BLaER1 (cell line): ENCODE measurements around the gene TC2N.
A peak's percentile ranks its signal among the peaks of the same experiment; 100 is the strongest.

Source experiments
- H3K27ac ChIP-seq: shearing (Covaris generic); formaldehyde crosslinking; 2 replicates; pipeline ENCODE4 v1.8.1; 2022
- H3K27me3 ChIP-seq: shearing (Covaris generic); formaldehyde crosslinking; 2 replicates; pipeline ENCODE4 v1.8.1; 2022
- H3K36me3 ChIP-seq: shearing (Covaris generic); formaldehyde crosslinking; 2 replicates; pipeline ENCODE4 v1.8.1; 2022
- H3K4me1 ChIP-seq: shearing (Covaris generic); formaldehyde crosslinking; 2 replicates; pipeline ENCODE4 v1.8.1; 2022
- H3K4me2 ChIP-seq: shearing (Covaris generic); formaldehyde crosslinking; 2 replicates; pipeline ENCODE4 v1.8.1; 2022
- H3K4me3 ChIP-seq: shearing (Covaris generic); formaldehyde crosslinking; 2 replicates; pipeline ENCODE4 v1.8.1; 2022
- H3K9ac ChIP-seq: shearing (Covaris generic); formaldehyde crosslinking; 2 replicates; pipeline ENCODE4 v1.8.1; 2022
- H3K9me3 ChIP-seq: shearing (Covaris generic); formaldehyde crosslinking; 2 replicates; pipeline ENCODE4 v1.8.1; 2022
- H4K20me1 ChIP-seq: shearing (Covaris generic); formaldehyde crosslinking; 2 replicates; pipeline ENCODE4 v1.8.1; 2022
- Cebpa-rat ChIP-seq: shearing (Covaris generic); IDR thresholded peaks from 2 replicates; pipeline ENCODE4 v1.8.1; 2022

TC2N gene

DNA sequence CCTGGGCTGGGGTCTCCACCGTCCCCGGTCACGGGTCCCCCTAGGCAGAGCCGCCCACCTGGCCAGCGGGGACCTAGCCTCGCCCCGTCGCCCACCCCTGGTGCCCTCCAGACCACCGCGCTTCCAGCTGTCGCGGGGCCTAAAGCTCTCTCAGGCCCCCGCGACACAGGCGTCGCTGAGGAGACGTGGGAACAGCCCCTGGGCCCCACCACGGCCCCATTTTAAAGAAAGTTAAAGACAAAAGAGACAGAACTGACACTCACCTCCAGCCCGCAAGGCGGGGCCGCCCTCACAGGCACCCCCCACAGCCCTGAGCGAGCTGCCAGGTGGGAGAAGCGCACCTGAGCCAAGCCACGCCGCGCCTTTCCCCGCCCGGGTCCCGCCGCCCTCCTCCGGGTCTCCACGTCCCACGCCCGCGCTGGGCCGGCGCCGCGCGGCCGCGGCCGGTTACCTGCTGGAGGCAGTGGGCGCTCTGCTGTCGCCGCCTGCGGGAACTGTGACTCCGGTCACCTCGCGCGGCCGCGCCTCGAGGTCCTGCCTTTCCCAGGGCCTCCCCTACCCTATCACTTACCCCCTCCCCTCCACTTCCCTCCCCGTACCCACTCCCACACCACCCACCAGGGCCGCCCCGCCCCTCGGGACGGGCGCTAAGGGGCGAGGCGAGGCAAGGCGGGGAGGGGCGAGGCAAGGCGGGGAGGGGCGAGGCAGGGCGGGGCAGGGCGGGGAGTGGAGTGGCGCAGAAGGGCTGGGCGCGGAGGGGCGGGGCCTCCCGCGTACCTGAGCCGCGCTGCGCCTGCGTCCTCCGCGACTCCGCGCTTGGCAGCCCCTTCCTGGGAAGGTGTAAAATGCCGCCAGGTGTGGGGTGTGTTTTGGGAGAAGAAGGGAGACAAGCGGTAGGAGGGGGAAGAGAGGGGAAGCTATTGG, 31.2 kb downstream of the TC2N start:
- TF ChIP-seq Cebpa-rat, result no peak
- no peak overlapping the region for H3K4me2 ChIP-seq

GRCh38 chr14:91835197-91835919, 32.0 kb downstream of the TC2N start:
- no peaks in the 10 kb centered on the region for H3K36me3 ChIP-seq
- no peaks in the 10 kb centered on the region for H3K4me1 ChIP-seq
- H3K4me2 ChIP-seq, result no peak overlapping the region
- no peaks in the 10 kb centered on the region for H3K27me3 ChIP-seq
- H4K20me1 ChIP-seq, result no peaks in the 10 kb centered on the region
- H3K9ac ChIP-seq, result no peak overlapping the region
- H3K27ac ChIP-seq, result no peak overlapping the region
- H3K4me3 ChIP-seq, result no peak overlapping the region
- TF ChIP-seq Cebpa-rat, result no peak
- H3K9me3 ChIP-seq, result peaks cover 6% of the 10 kb centered on the region; the same call in 1 of the 2 replicates

More for the DNA sequence above, 31.2 kb downstream of the TC2N start:
- Histone ChIP-seq H3K27ac (no peak overlapping the region), H3K4me3 (no peak overlapping the region), H3K9ac (no peak overlapping the region), H3K4me1 (no peaks in the 10 kb centered on the region), H3K27me3 (no peaks in the 10 kb centered on the region), H3K9me3 (peaks cover 6% of the 10 kb centered on the region; the same call in 1 of the 2 replicates), H4K20me1 (no peaks in the 10 kb centered on the region), H3K36me3 (no peaks in the 10 kb centered on the region)

GRCh38 chr14:91834571-91834970, 32.8 kb downstream of the TC2N start:
- no peaks in the 10 kb centered on the region for H3K36me3 ChIP-seq
- H3K27ac ChIP-seq, result no peak overlapping the region
- H4K20me1 ChIP-seq, result no peaks in the 10 kb centered on the region
- TF ChIP-seq Cebpa-rat, result no peak
- H3K9ac ChIP-seq, result no peak overlapping the region
- no peaks in the 10 kb centered on the region for H3K4me1 ChIP-seq
- H3K4me3 ChIP-seq, result no peak overlapping the region
- H3K4me2 ChIP-seq, result no peak overlapping the region
- peaks cover 6% of the 10 kb centered on the region; the same call in 1 of the 2 replicates for H3K9me3 ChIP-seq
- no peaks in the 10 kb centered on the region for H3K27me3 ChIP-seq

- H3K4me2 ChIP-seq, result no peak overlapping the region
- TF ChIP-seq Cebpa-rat, result no peak
Observed at GRCh38 chr14:91831337-91831736, 36.0 kb downstream of the TC2N start.

DNA sequence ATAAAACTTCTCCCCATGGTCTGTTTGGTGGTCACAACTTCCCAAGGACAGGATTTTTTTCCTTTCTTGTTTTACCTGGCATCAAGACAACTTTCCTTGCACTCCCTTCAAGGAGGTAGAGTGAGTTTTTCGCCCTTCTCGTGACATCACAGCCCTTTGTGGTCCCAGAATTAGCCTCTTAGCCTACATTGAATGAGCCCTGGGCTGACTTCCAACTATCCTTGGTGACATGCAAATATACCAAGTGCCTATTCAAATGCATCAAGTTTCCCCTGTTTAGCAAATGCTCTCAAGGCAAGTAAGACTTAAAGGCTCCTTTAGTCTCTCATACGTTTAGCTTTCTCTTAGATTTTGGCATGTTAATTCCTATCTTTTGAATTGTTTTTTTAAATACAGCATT, 36.6 kb downstream of the TC2N start:
- Histone ChIP-seq H3K9me3 (peaks cover 2% of the 10 kb centered on the region; the same call in 1 of the 2 replicates), H3K27ac (no peak overlapping the region), H4K20me1 (no peaks in the 10 kb centered on the region), H3K4me1 (no peaks in the 10 kb centered on the region), H3K4me3 (no peak overlapping the region), H3K9ac (no peak overlapping the region), H3K4me2 (no peak overlapping the region), H3K27me3 (no peaks in the 10 kb centered on the region), H3K36me3 (no peaks in the 10 kb centered on the region)
- no peak for TF ChIP-seq Cebpa-rat

More at GRCh38 chr14:91831337-91831736, 36.0 kb downstream of the TC2N start:
- H3K4me1 ChIP-seq, result no peaks in the 10 kb centered on the region
- no peaks in the 10 kb centered on the region for H3K27me3 ChIP-seq
- H3K36me3 ChIP-seq, result no peaks in the 10 kb centered on the region
- H3K9ac ChIP-seq, result no peak overlapping the region
- no peaks in the 10 kb centered on the region for H4K20me1 ChIP-seq
- peaks cover 6% of the 10 kb centered on the region; the same call in 1 of the 2 replicates for H3K9me3 ChIP-seq
- no peak overlapping the region for H3K27ac ChIP-seq
- no peak overlapping the region for H3K4me3 ChIP-seq

GRCh38 chr14:91829511-91829910, 37.8 kb downstream of the TC2N start:
- H3K4me2 ChIP-seq, result no peak overlapping the region
- TF ChIP-seq Cebpa-rat, result no peak
- H3K4me3 ChIP-seq, result no peak overlapping the region
- H3K27ac ChIP-seq, result no peak overlapping the region
- no peaks in the 10 kb centered on the region for H3K4me1 ChIP-seq
- H3K36me3 ChIP-seq, result no peaks in the 10 kb centered on the region
- H3K9ac ChIP-seq, result no peak overlapping the region
- no peaks in the 10 kb centered on the region for H4K20me1 ChIP-seq
- no peaks in the 10 kb centered on the region for H3K9me3 ChIP-seq
- H3K27me3 ChIP-seq, result no peaks in the 10 kb centered on the region

DNA sequence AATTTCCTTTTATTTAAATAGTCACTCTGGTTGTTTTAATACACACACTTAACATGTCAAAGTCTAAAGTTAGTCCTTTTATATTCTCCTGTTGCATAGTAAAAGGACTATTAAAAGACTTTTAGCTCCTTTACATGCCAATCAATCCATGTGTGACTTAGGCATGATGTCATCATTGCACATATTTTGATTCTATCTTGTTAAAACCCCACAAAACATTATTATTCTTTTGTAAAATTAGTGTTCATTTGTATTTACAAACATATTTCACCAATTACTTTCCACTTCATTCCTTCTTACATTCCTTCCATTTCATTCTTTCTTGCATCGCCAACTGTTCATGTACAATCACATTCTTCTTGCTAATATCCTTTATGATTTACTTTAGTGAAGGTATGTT, 39.6 kb downstream of the TC2N start:
- H3K9ac ChIP-seq, result no peak overlapping the region
- H3K4me1 ChIP-seq, result no peaks in the 10 kb centered on the region
- H3K9me3 ChIP-seq, result no peaks in the 10 kb centered on the region
- no peak for TF ChIP-seq Cebpa-rat
- H3K4me3 ChIP-seq, result no peak overlapping the region
- no peaks in the 10 kb centered on the region for H3K36me3 ChIP-seq
- H3K27ac ChIP-seq, result no peak overlapping the region
- H4K20me1 ChIP-seq, result no peaks in the 10 kb centered on the region
- H3K27me3 ChIP-seq, result no peaks in the 10 kb centered on the region
- no peak overlapping the region for H3K4me2 ChIP-seq

- Histone ChIP-seq H4K20me1 (no peaks in the 10 kb centered on the region), H3K9ac (no peak overlapping the region), H3K4me2 (peak overlapping the region; percentile 17; the same call in 1 of the 2 replicates), H3K4me3 (no peak overlapping the region), H3K4me1 (peaks cover 9% of the 10 kb centered on the region), H3K9me3 (no peaks in the 10 kb centered on the region), H3K36me3 (no peaks in the 10 kb centered on the region), H3K27me3 (no peaks in the 10 kb centered on the region), H3K27ac (no peak overlapping the region)
- no peak for TF ChIP-seq Cebpa-rat
Observed at GRCh38 chr14:91817566-91818325, 49.6 kb downstream of the TC2N start.

GRCh38 chr14:91814317-91814716, 53.0 kb downstream of the TC2N start:
- Histone ChIP-seq H3K4me2 (no peak overlapping the region), H3K36me3 (no peaks in the 10 kb centered on the region), H3K27me3 (no peaks in the 10 kb centered on the region), H3K4me1 (peaks cover 9% of the 10 kb centered on the region), H3K27ac (no peak overlapping the region), H4K20me1 (no peaks in the 10 kb centered on the region), H3K4me3 (no peak overlapping the region), H3K9ac (no peak overlapping the region), H3K9me3 (peaks cover 15% of the 10 kb centered on the region)
- TF ChIP-seq Cebpa-rat, result no peak
